ENCODE results near the gene NHP2.
"Not testable (repeated sequence)": the region's sequence is repeated elsewhere in the genome, so short reads cannot be mapped to it uniquely, and the experiment has no call there.

NHP2 gene

GRCh38 chr5:178153530-178154340 is at the start of gene NHP2:
NHP2 (minus strand) TSS chr5:178153885; CDS start chr5:178153817, 68 bp downstream.
- DNase-seq: peak; percentile 99

DNA sequence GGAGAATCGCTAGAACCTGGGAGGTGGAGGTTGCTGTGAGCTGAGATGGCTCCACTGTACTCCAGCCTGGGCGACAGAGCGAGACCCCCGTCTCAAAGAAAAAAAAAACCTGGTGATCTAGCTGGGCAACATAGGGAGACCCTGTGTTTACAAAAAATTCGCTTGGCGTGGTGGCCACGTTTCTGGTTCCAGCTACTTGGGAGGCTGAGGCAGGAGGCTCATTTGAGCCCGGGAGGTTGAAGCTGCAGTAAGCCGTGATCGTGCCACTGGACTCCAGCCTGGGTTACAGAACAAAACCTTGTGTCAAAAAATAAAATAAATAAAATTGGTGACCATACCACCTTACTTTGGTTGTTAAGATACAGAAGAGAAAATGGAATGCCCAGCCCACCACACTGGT is 48.9 kb upstream of the NHP2 start:
- no peak for DNase-seq

DNA sequence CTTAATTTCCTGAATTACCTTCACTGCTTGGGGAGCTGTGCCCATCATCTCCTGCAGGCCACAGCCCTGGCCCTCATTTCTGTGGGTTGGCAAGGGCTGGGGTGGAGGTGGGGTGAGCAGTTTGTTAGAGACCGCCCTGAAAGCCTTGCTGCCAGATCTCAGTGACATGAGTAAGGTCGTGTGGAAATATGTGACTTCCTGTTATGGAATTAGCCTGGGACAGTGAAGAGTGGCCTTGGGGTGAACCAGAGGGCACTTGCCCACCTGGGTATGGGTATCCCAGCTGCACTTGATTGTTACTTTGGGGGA is 48.2 kb upstream of the NHP2 start:
- no peak for DNase-seq

- DNase-seq: no peak
Measured at GRCh38 chr5:178201221-178201926, 47.7 kb upstream of the NHP2 start.

- DNase-seq: no peak
Measured at GRCh38 chr5:178199581-178200434, 46.1 kb upstream of the NHP2 start.

GRCh38 chr5:178198706-178199105 is 45.0 kb upstream of the NHP2 start:
- no peak for DNase-seq

DNA sequence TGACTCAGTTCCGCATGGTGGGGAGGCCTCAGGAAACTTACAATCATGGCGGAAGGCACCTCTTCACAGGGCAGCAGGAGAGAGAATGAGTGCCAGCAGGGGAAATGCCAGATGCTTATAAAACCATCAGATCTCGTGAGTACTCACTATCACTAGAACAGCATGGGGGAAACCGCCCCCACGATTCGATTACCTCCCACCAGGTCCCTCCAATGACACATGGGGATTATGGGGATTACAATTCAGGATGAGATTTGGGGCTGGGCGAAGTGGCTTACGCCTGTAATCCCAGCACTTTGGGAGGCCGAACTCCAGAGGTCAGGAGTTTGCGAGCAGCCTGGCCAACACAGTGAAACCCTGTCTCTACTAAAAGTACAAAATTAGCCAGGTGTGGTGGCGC is 44.5 kb upstream of the NHP2 start:
- DNase-seq: not testable (repeated sequence)

- no peak for DNase-seq
Measured at GRCh38 chr5:178196986-178197385, 43.3 kb upstream of the NHP2 start.

- DNase-seq: no peak
Measured at GRCh38 chr5:178196281-178196812, 42.7 kb upstream of the NHP2 start.

GRCh38 chr5:178194026-178194425 is 40.3 kb upstream of the NHP2 start:
- no peak for DNase-seq

GRCh38 chr5:178193251-178193809 is 39.6 kb upstream of the NHP2 start:
- DNase-seq: no peak

DNA sequence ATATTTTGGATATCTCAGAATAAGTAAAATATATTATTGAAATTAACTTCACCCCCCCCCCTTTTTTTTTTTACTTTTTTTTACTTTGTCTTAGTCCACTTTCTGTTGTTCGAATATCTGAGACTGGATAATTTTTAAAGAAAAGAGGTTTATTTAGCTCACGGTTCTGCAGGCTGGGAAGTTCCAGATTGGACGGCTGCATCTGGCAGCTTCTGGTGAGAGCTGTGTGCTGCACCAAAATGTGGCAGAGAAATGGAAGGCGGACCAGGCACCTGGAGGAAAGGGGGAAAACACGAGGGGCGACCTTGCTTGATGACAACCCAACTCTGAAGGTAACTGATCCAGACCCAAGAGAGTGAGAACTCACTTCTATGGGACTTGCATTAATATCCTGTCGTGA is 39.1 kb upstream of the NHP2 start:
- no peak for DNase-seq

- no peak for DNase-seq
Measured at GRCh38 chr5:178192244-178192643, 38.6 kb upstream of the NHP2 start.

GRCh38 chr5:178191661-178192060 is 38.0 kb upstream of the NHP2 start:
- DNase-seq: no peak

GRCh38 chr5:178189433-178189832 is 35.7 kb upstream of the NHP2 start:
- DNase-seq: no peak

DNA sequence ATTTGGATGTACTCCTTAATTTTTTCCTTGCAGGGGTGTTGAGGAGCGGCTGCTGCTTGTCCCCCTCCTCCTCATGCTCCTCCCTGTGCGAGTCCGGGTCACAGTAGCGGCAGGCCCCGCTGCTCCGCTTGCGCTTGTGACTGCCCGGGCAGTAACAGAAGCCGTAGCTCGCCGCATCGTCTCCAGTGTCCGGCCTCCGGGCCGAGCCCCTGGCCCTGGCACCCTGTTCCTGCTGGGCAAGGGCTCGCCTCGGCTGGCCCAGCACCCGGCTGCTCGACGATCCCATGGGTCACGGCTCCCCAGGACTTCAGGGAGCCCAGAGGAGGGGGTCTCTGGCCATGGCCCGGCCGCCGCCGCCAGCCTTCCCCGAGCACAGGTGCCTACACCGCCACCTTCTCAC is 33.3 kb upstream of the NHP2 start, which contains the start of gene GMCL2:
Gene GMCL2, minus strand, starts transcription at position 358 of the 400 bp plus-strand sequence. Its CDS starts 72 bp downstream, at position 286.
- DNase-seq: no peak

DNA sequence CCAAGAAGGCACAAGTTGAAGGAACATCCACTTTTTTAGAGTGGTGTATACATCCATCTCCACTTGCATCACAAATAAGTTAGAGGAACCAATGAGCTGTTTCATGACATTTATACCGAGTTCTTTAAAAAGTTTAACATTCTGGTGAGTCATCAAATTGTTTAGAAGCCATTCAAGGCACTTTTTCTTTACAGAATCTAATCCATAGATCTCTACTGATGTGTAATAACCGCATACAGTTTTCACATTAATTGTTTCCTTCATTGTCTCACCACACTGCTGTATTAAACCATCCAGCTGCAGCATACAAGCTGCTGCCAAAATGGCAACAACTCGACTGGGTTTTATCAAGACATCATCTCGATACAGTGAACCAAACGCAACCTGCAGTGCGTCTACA is 32.7 kb upstream of the NHP2 start:
- no peak for DNase-seq

DNA sequence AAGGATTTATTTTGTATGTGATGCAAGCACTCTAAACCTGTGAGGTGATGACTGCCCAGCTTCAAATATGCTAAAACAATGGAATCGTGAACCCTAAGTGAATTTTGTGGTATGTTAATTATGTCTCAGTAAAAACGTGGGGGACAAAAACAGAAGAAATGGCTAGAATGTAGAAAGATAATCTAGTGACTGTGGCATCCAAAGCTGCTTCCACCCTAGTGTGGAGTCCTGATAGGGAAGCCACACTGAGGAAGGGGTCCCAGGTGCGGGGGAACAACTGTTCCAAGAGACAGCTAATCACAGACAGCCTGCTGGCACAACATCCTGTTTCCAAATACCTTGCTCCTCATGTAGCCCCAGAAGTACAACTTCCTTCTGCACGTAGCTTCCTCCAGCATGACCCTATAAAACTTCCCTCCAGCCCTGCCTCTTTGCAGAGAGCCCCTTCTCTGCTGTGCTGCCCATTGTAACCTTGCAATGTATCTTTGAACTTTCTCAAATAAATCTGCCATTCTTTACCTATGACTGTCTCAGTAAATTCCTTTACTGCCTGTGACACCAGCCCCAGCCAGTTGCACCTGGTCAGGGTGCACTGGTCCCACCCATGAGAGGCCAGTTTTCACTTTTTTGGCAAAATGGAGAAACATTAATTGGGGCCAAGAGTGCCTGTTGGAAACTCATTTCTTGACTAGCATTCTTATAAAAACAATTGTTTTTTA is 28.6 kb upstream of the NHP2 start:
- no peak for DNase-seq

GRCh38 chr5:178180141-178180863 is 26.6 kb upstream of the NHP2 start:
- no peak for DNase-seq

DNA sequence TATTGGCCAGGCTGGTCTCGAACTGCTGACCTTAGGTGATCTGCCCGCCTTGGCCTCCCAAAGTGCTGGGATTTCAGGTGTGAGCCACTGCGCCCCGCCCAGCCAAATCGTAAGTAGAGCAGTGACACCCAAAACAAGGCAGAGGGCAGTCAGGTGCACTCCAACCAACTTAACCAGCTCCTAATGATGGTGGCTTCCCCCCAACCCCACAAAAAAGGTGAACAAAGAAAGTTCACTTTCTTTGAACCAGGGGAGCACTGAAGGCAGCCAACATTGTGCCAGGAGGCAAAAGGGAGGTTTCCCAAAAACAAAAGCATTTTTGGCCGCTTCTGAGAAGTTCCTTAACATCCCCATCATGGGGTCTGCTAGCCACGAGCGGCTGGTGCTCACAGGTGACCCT is 23.9 kb upstream of the NHP2 start:
- no peak for DNase-seq

GRCh38 chr5:178176791-178177190 is 23.1 kb upstream of the NHP2 start:
- no peak for DNase-seq

Measured in right hindlimb (tissue), 1 donor.